ENCODE data around the gene SLC39A7. TPM values are rescaled to one million over a fixed set of nuclear protein-coding genes. Genes with fewer than 3 reads are reported as not detected.

Gene SLC39A7
- total and polyA plus RNA-seq, 2 of the 13 experiments (the other 11 are each of a cell fraction or from before 2014, with no cell fraction given) = 142 to 229 TPM

GRCh38 chr6:33200219-33201146 lies at the start of gene SLC39A7, which contains the start of gene RXRB (continued):
- TF ChIP-seq POGK (CRISPR knock-in tag; conservative IDR thresholded peaks at IDR 0.05) (peak; percentile 91), ZFP1 (CRISPR knock-in tag; IDR thresholded peaks at IDR 0.05) (no peak; the same call in 1 of the 2 replicates), MBNL3 (CRISPR knock-in tag; conservative IDR thresholded peaks at IDR 0.05) (no peak), MED8 (CRISPR knock-in tag; IDR thresholded peaks at IDR 0.05; ENCODE audit: insufficient replicate concordance) (peak; percentile 42), FOXK2 (IDR thresholded peaks at IDR 0.05) (no peak), GABPA (IDR thresholded peaks at IDR 0.05; ENCODE audit: low read depth, low read length) (no peak), GABPA (CRISPR knock-in tag; IDR thresholded peaks at IDR 0.05; ENCODE audit: low read depth) (no peak), ZNF879 (CRISPR knock-in tag; IDR thresholded peaks at IDR 0.05) (no peak), CC2D1A (CRISPR knock-in tag; IDR thresholded peaks at IDR 0.05) (no peak), HDAC2 (CRISPR knock-in tag; IDR thresholded peaks at IDR 0.05) (0 out of 2 replicates have a peak, but pooled peaks have one; percentile 33), RXRA (CRISPR knock-in tag; IDR thresholded peaks at IDR 0.05) (peak; percentile 90), ZNF772 (CRISPR knock-in tag; IDR thresholded peaks at IDR 0.05) (peak; percentile 4; the same call in 1 of the 2 replicates), SNRNP70 (IDR thresholded peaks at IDR 0.05; ENCODE audit: low read depth, low read length) (no peak), ZBTB49 (CRISPR knock-in tag; IDR thresholded peaks at IDR 0.05; ENCODE audit: borderline replicate concordance) (no peak; the same call in 1 of the 2 replicates), KAT7 (CRISPR knock-in tag; IDR thresholded peaks at IDR 0.05; ENCODE audit: borderline replicate concordance) (peak; percentile 70), HNRNPH1 (optimal IDR thresholded peaks at IDR 0.05; ENCODE audit: low read depth, low read length) (no peak), ZBTB21 (CRISPR knock-in tag; IDR thresholded peaks at IDR 0.05) (no peak; the same call in 1 of the 2 replicates), POLR2AphosphoS5 (IDR thresholded peaks at IDR 0.05; ENCODE audit: low read depth, low read length) (peak; percentile 84), CENPX (CRISPR knock-in tag; IDR thresholded peaks at IDR 0.05) (no peak), NFKB2 (CRISPR knock-in tag; IDR thresholded peaks at IDR 0.05; ENCODE audit: borderline replicate concordance) (peak; percentile 96), BRF2 (CRISPR knock-in tag; IDR thresholded peaks at IDR 0.05) (no peak), NRL (CRISPR knock-in tag; IDR thresholded peaks at IDR 0.05; ENCODE audit: borderline replicate concordance) (peak; percentile 89), PBX2 (CRISPR knock-in tag; IDR thresholded peaks at IDR 0.05) (no peak), PITX1 (CRISPR knock-in tag; IDR thresholded peaks at IDR 0.05) (peak; percentile 34; the same call in 1 of the 2 replicates)
